OCI-LY7 (cell line): ENCODE measurements around the gene DDRGK1. TPM values are rescaled to one million over a fixed set of nuclear protein-coding genes. Genes with fewer than 3 reads are reported as not detected.

ENCODE experiments used
- BruUV-seq: library from RNA; stranded (reverse); fragments of 400-500 nt; replicated peaks from 2 replicates; lab custom pipeline; 2021; lab: Mats Ljungman, UMichigan
- CTCF ChIA-PET: fragments of 300-600 bp; sonication (Branson Sonifier 250); formaldehyde crosslinking; loops from one replicate; lab custom pipeline; 2022; ENCODE audit warnings: antibody characterized with exemption; ENCODE audit not compliant: unreplicated experiment; lab: Charles Lee
- POLR2A ChIA-PET: fragments of 300-600 bp; sonication (Branson Sonifier 250); formaldehyde crosslinking; loops from one replicate; lab custom pipeline; 2022; ENCODE audit warnings: antibody characterized with exemption; lab: Charles Lee
- DNase-seq: peaks from one replicate; pipeline ENCODE4 v3.0.0-alpha.2; 2015; ENCODE audit warnings: low spot score
- H2AFZ ChIP-seq: fragments of 200-600 bp; sonication (generic), shearing (Covaris generic); 2 replicates; pipeline ENCODE4 v1.6.1; 2014; ENCODE audit warnings: mild to moderate bottlenecking, antibody characterized with exemption, low read length, moderate library complexity
- H3K27ac ChIP-seq: fragments of 200-600 bp; sonication (generic); 2 replicates; pipeline ENCODE4 v1.5.1; 2014; ENCODE audit warnings: mixed run types, low read depth, mild to moderate bottlenecking, moderate library complexity, low read length, inconsistent platforms; ENCODE audit not compliant: poor library complexity, severe bottlenecking
- H3K36me3 ChIP-seq: fragments of 200-600 bp; sonication (generic); 2 replicates; pipeline ENCODE4 v1.6.1; 2014; ENCODE audit warnings: mild to moderate bottlenecking, antibody characterized with exemption, low read length, moderate library complexity, mixed read lengths; ENCODE audit not compliant: insufficient read depth
- H3K4me1 ChIP-seq: fragments of 200-600 bp; sonication (generic); 2 replicates; pipeline ENCODE4 v1.5.1; 2014; ENCODE audit warnings: mild to moderate bottlenecking, low read length; ENCODE audit not compliant: insufficient read depth, poor library complexity, severe bottlenecking
- H3K4me2 ChIP-seq: fragments of 200-600 bp; sonication (generic); 2 replicates; pipeline ENCODE4 v1.6.1; 2014; ENCODE audit warnings: mild to moderate bottlenecking, low read length
- H3K4me3 ChIP-seq: fragments of 200-600 bp; sonication (generic); 2 replicates; pipeline ENCODE4 v1.5.1; 2014; ENCODE audit warnings: mild to moderate bottlenecking, low read depth, low read length; ENCODE audit not compliant: poor library complexity, severe bottlenecking
- H3K79me2 ChIP-seq: fragments of 200-600 bp; sonication (generic); 2 replicates; pipeline ENCODE4 v1.6.1; 2016; ENCODE audit warnings: low read depth, mild to moderate bottlenecking, low read length, moderate library complexity, mixed read lengths; ENCODE audit not compliant: insufficient read depth
- H3K9me2 ChIP-seq: fragments of 200-600 bp; sonication (generic); 2 replicates; pipeline ENCODE4 v1.6.1; 2016; ENCODE audit warnings: mild to moderate bottlenecking, low read length, mixed read lengths; ENCODE audit not compliant: insufficient read depth
- H3K9me3 ChIP-seq: fragments of 200-600 bp; sonication (generic); 2 replicates; pipeline ENCODE4 v1.6.1; 2014; ENCODE audit warnings: mild to moderate bottlenecking, mixed run types, low read length, mixed read lengths
- H4K20me1 ChIP-seq: fragments of 200-600 bp; sonication (generic); 2 replicates; pipeline ENCODE4 v1.6.1; 2014; ENCODE audit warnings: mild to moderate bottlenecking, antibody characterized with exemption, low read length, moderate library complexity, mixed read lengths; ENCODE audit not compliant: insufficient read depth
- EZH2phosphoT487 ChIP-seq: fragments of 200-600 bp; sonication (generic); IDR thresholded peaks from 2 replicates; pipeline ENCODE4 v1.6.1; 2018; ENCODE audit warnings: low read depth, borderline replicate concordance, mild to moderate bottlenecking, mixed run types, antibody characterized with exemption, low read length, moderate library complexity, mixed read lengths
- intact Hi-C: fragments of 100-400 bp; cut with micrococcal nuclease; formaldehyde crosslinking; loops from one replicate; pipeline ENCODE4 v1.10.0; 2022; ENCODE audit not compliant: unreplicated experiment
- total RNA-seq, 2 experiments: library from RNA; depleted of rRNA in 1 of 2; stranded (reverse); fragments of >200 nt in 1 of 2; shearing (Covaris generic) in 1 of 2; gene quantifications; 2 replicates each; pipeline ENCODE4 v1.2.3, GENCODE V29; 2014 to 2022
- TF ChIP-seq, protein P1 (sequence below): fragments of 200-600 bp; sonication (generic); conservative IDR thresholded peaks from 2 replicates; pipeline ENCODE4 v1.5.1; 2014; ENCODE audit warnings: mild to moderate bottlenecking, antibody characterized with exemption, low read length, moderate library complexity, mixed read lengths

Gene DDRGK1
- total RNA-seq, 2 experiments from 2014 or later = 37.7 to 55.0 TPM

DNA sequence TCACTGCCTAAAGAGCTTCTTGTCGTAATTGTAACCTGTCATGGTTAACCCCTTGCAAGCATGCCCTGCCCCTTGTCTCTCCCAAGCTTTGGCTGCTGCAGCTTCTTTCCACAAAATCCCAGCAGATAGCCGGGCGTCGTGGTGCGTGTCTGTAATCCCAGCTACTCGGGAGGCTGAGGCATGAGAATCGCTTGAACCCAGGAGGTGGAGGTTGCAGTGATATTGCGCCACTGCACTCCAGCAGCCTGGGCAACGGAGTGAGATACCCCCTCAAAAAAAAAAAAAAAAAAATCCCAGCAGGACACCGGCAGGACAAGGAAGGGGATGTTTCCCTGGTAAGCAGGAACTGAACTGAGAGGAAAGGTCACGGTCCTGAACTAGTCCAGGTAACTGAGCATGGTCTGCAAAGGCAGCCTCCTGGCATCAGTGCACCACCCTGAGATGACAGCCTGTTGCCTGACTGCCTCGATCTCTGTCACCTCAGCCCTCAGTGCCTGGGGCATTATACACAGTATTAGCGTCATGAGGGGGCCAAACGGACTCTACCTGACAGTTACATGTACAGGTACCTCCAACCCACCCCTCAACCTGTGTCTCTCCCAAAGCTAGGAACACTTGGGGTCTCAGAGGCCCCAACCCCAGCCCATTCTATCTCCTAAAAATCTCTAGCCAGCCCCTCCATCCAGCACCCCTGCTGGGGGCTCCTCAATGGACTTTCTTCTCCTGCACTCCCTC, 32.9 kb downstream of the DDRGK1 start:
- TF ChIP-seq EZH2phosphoT487 = no peak
- TF ChIP-seq, protein P1, sequence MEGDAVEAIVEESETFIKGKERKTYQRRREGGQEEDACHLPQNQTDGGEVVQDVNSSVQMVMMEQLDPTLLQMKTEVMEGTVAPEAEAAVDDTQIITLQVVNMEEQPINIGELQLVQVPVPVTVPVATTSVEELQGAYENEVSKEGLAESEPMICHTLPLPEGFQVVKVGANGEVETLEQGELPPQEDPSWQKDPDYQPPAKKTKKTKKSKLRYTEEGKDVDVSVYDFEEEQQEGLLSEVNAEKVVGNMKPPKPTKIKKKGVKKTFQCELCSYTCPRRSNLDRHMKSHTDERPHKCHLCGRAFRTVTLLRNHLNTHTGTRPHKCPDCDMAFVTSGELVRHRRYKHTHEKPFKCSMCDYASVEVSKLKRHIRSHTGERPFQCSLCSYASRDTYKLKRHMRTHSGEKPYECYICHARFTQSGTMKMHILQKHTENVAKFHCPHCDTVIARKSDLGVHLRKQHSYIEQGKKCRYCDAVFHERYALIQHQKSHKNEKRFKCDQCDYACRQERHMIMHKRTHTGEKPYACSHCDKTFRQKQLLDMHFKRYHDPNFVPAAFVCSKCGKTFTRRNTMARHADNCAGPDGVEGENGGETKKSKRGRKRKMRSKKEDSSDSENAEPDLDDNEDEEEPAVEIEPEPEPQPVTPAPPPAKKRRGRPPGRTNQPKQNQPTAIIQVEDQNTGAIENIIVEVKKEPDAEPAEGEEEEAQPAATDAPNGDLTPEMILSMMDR = no peak
- no peaks in the 10 kb centered on the region for H3K36me3 ChIP-seq
- CTCF ChIA-PET = no interaction called here
- H3K4me1 ChIP-seq = peaks cover 27% of the 10 kb centered on the region
- POLR2A ChIA-PET = interaction anchor here (0.6 to 1.0 kb wide), 3 partner anchors 12 to 32 kb away, joined by 3 to 4 read pairs (median 3); partner anchors contain the start of genes FASTKD5 and UBOX5
- no peaks in the 10 kb centered on the region for H3K9me2 ChIP-seq
- no peaks in the 10 kb centered on the region for H3K79me2 ChIP-seq
- no TSS peak for BruUV-seq
- no peaks in the 10 kb centered on the region for H4K20me1 ChIP-seq
- no peak for DNase-seq
- intact Hi-C loops = no loop called here
- no peak overlapping the region for H3K27ac ChIP-seq
- no peaks in the 10 kb centered on the region for H3K9me3 ChIP-seq
- no peak overlapping the region for H2AFZ ChIP-seq
- no peak overlapping the region for H3K4me2 ChIP-seq
- H3K4me3 ChIP-seq = no peak overlapping the region

DNA sequence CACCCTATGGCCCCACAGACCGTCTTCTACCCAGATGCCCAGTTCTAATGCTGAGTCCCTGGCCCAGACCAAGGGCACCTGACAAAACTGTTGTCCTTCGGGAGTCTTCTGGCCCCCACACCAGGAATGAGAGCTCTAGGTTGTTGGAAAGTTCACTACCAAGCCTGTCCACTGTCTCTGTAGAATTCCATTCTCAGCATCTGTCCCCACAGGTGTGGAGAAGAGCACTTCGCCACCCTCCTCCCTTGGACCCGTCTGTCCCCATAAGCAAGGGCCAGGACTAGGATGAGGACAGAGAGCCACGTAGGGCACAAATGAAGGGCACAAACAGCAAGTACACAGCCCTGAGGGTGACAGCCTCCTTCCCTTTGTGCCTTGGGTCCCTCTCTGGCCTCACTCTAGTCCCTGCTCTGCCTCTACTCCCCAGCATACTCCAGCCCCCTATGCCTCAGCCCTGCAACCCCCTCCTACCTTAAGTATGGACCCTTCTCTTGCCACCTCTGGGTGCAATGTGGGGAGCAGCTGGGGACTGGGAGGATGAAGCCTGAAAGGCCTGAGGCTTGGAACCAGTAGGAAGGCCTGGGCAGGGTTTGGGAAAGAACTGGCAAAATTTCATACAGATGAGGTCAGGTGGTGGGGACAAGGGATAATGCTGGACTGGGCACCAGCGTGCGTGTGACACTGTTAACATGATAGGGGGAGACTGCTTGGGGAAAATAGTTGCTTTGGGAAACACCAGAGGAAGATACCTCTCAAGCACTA, 35.5 kb downstream of the DDRGK1 start:
- intact Hi-C loops = no loop called here
- no peaks in the 10 kb centered on the region for H3K9me2 ChIP-seq
- TF ChIP-seq, protein P1 = no peak
- TF ChIP-seq EZH2phosphoT487 = no peak
- H3K4me1 ChIP-seq = peaks cover 11% of the 10 kb centered on the region
- H3K4me2 ChIP-seq = no peak overlapping the region
- no peaks in the 10 kb centered on the region for H3K9me3 ChIP-seq
- BruUV-seq = no TSS peak
- no peak overlapping the region for H3K4me3 ChIP-seq
- CTCF ChIA-PET = no interaction called here
- no peak overlapping the region for H3K27ac ChIP-seq
- H3K36me3 ChIP-seq = no peaks in the 10 kb centered on the region
- no peak for DNase-seq
- H3K79me2 ChIP-seq = no peaks in the 10 kb centered on the region
- POLR2A ChIA-PET = interaction anchor here (0.7 kb wide), 1 partner anchor 105 kb away, joined by 3 read pairs; no protein-coding TSS in a partner anchor
- no peak overlapping the region for H2AFZ ChIP-seq
- H4K20me1 ChIP-seq = no peaks in the 10 kb centered on the region
